Thyroid gland (tissue), 4 donors: ENCODE data around the gene GRAMD4.

Experiments used
- POLR2A ChIP-seq, 2 donors: fragments of 450-650 bp; IDR thresholded peaks; one replicate each; pipeline ENCODE4 v1.6.1; 2017; ENCODE audit warnings: antibody characterized with exemption in 2 of 2, mild to moderate bottlenecking in 2 of 2, moderate library complexity in 1 of 2
- TF ChIP-seq, protein P1 (sequence below), 6 experiments: fragments of 200-600 bp in 3 of 6; fragments of 450-650 bp in 3 of 6; sonication (generic) in 3 of 6; IDR thresholded peaks; one replicate each; pipeline ENCODE4 v1.5.1; 2016 to 2019; ENCODE audit warnings: antibody characterized with exemption in 6 of 6, mild to moderate bottlenecking in 2 of 6, inconsistent platforms in 1 of 6, moderate library complexity in 1 of 6

DNA sequence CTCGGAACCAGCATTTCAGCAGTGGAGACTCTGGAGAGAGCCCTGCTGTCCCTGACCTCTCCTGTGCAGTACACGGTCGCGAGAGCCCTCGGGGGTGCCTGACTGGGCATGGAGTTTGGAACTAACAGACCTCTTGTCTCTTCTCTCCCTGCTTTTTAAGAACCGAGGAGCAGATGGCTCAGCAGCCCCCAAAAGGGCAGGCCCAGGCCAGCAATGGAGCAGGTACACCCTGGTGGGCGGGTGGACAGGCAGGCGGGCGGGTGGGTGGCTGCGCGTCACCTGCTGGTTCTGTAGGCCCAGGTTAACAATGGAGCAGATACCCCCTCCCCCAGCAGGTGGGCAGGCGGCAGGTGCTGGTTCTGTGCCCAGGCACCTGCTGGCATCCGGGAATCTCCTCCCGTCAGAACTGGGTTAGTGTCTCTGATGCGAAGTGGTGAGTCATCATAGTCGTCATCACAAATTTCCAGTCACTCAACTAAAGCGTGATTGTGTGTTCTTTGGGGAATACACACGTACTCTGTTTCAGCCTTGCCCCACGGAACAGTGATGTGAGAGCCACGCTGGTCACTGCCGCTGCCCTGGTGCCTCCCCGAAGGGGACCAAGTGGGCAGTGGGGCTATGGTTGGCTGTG lies 41.1 kb downstream of the GRAMD4 start:
- no peak for TF ChIP-seq POLR2A (IDR thresholded peaks at IDR 0.05)
- TF ChIP-seq, protein P1, sequence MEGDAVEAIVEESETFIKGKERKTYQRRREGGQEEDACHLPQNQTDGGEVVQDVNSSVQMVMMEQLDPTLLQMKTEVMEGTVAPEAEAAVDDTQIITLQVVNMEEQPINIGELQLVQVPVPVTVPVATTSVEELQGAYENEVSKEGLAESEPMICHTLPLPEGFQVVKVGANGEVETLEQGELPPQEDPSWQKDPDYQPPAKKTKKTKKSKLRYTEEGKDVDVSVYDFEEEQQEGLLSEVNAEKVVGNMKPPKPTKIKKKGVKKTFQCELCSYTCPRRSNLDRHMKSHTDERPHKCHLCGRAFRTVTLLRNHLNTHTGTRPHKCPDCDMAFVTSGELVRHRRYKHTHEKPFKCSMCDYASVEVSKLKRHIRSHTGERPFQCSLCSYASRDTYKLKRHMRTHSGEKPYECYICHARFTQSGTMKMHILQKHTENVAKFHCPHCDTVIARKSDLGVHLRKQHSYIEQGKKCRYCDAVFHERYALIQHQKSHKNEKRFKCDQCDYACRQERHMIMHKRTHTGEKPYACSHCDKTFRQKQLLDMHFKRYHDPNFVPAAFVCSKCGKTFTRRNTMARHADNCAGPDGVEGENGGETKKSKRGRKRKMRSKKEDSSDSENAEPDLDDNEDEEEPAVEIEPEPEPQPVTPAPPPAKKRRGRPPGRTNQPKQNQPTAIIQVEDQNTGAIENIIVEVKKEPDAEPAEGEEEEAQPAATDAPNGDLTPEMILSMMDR (IDR thresholded peaks at IDR 0.05) = no peak
